Gastrocnemius medialis (tissue), 4 donors: ENCODE data around the gene RFPL3.

Experiments used
- POLR2A ChIP-seq, 2 donors: fragments of 450-650 bp; IDR thresholded peaks; one replicate each; pipeline ENCODE4 v1.6.1; 2017; ENCODE audit warnings: antibody characterized with exemption in 2 of 2, mild to moderate bottlenecking in 2 of 2, moderate library complexity in 2 of 2
- TF ChIP-seq, protein P1 (sequence below), 5 experiments: fragments of 450-650 bp in 3 of 5; fragments of 200-600 bp in 2 of 5; sonication (generic) in 2 of 5; IDR thresholded peaks in 4 of 5; conservative IDR thresholded peaks in 1 of 5; 1 replicate in 4 of 5; 2 replicates in 1 of 5; pipeline ENCODE4 v1.5.1; 2016 to 2019; ENCODE audit warnings: antibody characterized with exemption in 5 of 5, mild to moderate bottlenecking in 3 of 5, moderate library complexity in 3 of 5

DNA sequence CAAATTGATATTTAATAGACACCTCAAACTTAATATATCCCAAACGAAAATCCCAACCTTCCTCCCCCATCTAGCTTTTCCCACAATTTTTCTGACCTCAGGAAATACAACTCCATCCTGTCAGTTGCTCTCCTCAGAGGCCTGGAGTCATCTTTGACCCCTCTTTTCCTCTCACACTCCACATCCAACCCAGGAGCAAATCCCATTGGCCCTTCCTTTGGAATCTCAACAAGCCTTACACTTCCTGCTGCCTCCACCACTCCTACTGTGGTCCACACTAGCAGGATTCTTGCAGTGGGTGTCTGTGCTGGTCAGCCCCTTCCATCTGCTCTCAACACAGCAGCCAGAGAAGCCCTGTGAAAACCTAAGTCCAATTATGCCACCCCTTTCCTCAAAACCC is 39.3 kb upstream of the RFPL3 start:
- TF ChIP-seq, protein P1, sequence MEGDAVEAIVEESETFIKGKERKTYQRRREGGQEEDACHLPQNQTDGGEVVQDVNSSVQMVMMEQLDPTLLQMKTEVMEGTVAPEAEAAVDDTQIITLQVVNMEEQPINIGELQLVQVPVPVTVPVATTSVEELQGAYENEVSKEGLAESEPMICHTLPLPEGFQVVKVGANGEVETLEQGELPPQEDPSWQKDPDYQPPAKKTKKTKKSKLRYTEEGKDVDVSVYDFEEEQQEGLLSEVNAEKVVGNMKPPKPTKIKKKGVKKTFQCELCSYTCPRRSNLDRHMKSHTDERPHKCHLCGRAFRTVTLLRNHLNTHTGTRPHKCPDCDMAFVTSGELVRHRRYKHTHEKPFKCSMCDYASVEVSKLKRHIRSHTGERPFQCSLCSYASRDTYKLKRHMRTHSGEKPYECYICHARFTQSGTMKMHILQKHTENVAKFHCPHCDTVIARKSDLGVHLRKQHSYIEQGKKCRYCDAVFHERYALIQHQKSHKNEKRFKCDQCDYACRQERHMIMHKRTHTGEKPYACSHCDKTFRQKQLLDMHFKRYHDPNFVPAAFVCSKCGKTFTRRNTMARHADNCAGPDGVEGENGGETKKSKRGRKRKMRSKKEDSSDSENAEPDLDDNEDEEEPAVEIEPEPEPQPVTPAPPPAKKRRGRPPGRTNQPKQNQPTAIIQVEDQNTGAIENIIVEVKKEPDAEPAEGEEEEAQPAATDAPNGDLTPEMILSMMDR (IDR thresholded peaks at IDR 0.05 in 4 of 5, conservative IDR thresholded peaks at IDR 0.05 in 1 of 5), result no peak
- no peak for TF ChIP-seq POLR2A (IDR thresholded peaks at IDR 0.05)
